Transverse colon (tissue), 4 donors: ENCODE data around the gene MED31.

Experiments used
- CTCF ChIP-seq, 5 experiments: fragments of 200-600 bp in 3 of 5; fragments of 450-650 bp in 2 of 5; sonication (generic) in 3 of 5; IDR thresholded peaks; 1 replicate in 2 of 5; 2 replicates in 3 of 5; pipeline ENCODE4 v1.5.1; 2016 to 2017; ENCODE audit warnings: antibody characterized with exemption in 5 of 5, inconsistent platforms in 3 of 5, mild to moderate bottlenecking in 2 of 5, moderate library complexity in 1 of 5
- EP300 ChIP-seq: sonication (generic); formaldehyde crosslinking; IDR thresholded peaks from one replicate; pipeline ENCODE4 v1.6.1; 2017; ENCODE audit warnings: antibody characterized with exemption, low read depth
- POLR2A ChIP-seq: fragments of 450-650 bp; IDR thresholded peaks from one replicate; pipeline ENCODE4 v1.6.1; 2016; ENCODE audit warnings: antibody characterized with exemption, mild to moderate bottlenecking, moderate library complexity
- POLR2AphosphoS5 ChIP-seq, 3 donors: sonication (generic); formaldehyde crosslinking; IDR thresholded peaks; one replicate each; pipeline ENCODE4 v1.6.1; 2016; ENCODE audit warnings: antibody characterized with exemption in 3 of 3

DNA sequence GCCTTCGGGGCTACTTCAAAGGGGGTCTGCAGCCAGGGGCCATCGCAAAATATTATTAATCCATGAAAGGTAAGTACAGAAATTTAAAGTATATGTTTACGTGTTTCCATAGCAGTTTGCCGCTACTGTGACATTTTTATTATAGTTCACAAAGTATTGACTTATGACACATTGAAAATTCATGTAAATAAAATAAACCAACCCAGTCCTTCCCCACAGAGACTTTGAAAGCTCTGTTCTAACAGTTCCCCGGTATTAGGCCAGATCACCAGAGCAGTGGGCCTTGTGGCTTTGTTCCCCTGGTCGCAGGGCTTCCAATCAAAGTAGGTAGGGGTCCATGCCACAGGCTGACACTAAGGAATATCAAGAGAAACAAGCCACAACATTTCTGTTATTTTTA lies 24.8 kb downstream of the MED31 start:
- TF ChIP-seq POLR2AphosphoS5 (IDR thresholded peaks at IDR 0.05): no peak
- no peak for TF ChIP-seq CTCF (IDR thresholded peaks at IDR 0.05)
- TF ChIP-seq POLR2A: no peak
- TF ChIP-seq EP300: no peak
